SK-N-SH (cell line): ENCODE results near the gene ITGAL. TPM values are rescaled to one million over a fixed set of nuclear protein-coding genes. Genes with fewer than 3 reads are reported as not detected.

Experiments
- CTCF ChIA-PET: fragments of 300-600, 350-600 bp; formaldehyde crosslinking; extraction: SDS; loops from one replicate; lab custom pipeline; 2021; lab: Yijun Ruan, JAX
- POLR2A ChIA-PET: fragments of 350-600 bp; sonication (Branson Sonifier 250); formaldehyde crosslinking; extraction: SDS; loops from one replicate; lab custom pipeline; 2020; ENCODE audit warnings: antibody characterized with exemption, inconsistent platforms; lab: Yijun Ruan, JAX
- DNase-seq: peaks from one replicate; pipeline ENCODE4 v3.0.0; 2012
- H2AFZ ChIP-seq: fragments of 200-600 bp; sonication (generic); 2 replicates; pipeline ENCODE4 v1.8.1; 2016; ENCODE audit warnings: antibody characterized with exemption, mild to moderate bottlenecking, low read depth
- H3F3A ChIP-seq: fragments of 200-600 bp; sonication (generic); replicated peaks from 2 replicates; pipeline ENCODE3; 2016; ENCODE audit warnings: antibody characterized with exemption, mild to moderate bottlenecking; ENCODE audit not compliant: insufficient read depth
- H3K27ac ChIP-seq, 2 experiments: fragments of 200-500 bp in 1 of 2; fragments of 200-600 bp in 1 of 2; sonication (Bioruptor generic) in 1 of 2; sonication (generic), shearing (Covaris generic) in 1 of 2; 2 replicates each; pipeline versions ENCODE4 v1.5.1 to v1.6.1; 2014 to 2016; ENCODE audit warnings: low read depth in 2 of 2, inconsistent platforms in 1 of 2, low read length in 1 of 2, mild to moderate bottlenecking in 1 of 2, mixed read lengths in 1 of 2
- H3K27me3 ChIP-seq: fragments of 200-600 bp; sonication (generic), shearing (Covaris generic); 2 replicates; pipeline ENCODE4 v1.6.1; 2016; ENCODE audit warnings: mixed run types; ENCODE audit not compliant: insufficient read depth
- H3K36me3 ChIP-seq, 2 experiments: fragments of 200-500 bp in 1 of 2; fragments of 200-600 bp in 1 of 2; sonication (Bioruptor generic) in 1 of 2; sonication (generic) in 1 of 2; replicated peaks in 1 of 2; 2 replicates each; pipeline versions ENCODE3 to v1.5.1; 2014 to 2016; ENCODE audit warnings: low read length in 1 of 2, mild to moderate bottlenecking in 1 of 2; ENCODE audit not compliant: insufficient read depth in 2 of 2, control insufficient read depth in 1 of 2
- H3K4me1 ChIP-seq, 2 experiments: fragments of 200-500 bp in 1 of 2; fragments of 200-600 bp in 1 of 2; sonication (Bioruptor generic) in 1 of 2; sonication (generic), shearing (Covaris generic) in 1 of 2; 2 replicates each; pipeline versions ENCODE4 v1.5.1 to v1.6.1; 2014 to 2016; ENCODE audit warnings: low read depth in 1 of 2, low read length in 1 of 2, mixed run types in 1 of 2; ENCODE audit not compliant: insufficient read depth in 2 of 2, control insufficient read depth in 1 of 2
- H3K4me2 ChIP-seq: fragments of 200-600 bp; sonication (generic), shearing (Covaris generic); 2 replicates; pipeline ENCODE4 v1.6.1; 2017; ENCODE audit warnings: mixed run types
- H3K4me3 ChIP-seq, 2 experiments: fragments of 200-500 bp in 1 of 2; fragments of 200-600 bp in 1 of 2; sonication (Bioruptor generic) in 1 of 2; sonication (generic), shearing (Covaris generic) in 1 of 2; 2 replicates each; pipeline versions ENCODE4 v1.5.1 to v1.8.1; 2014 to 2016; ENCODE audit warnings: low read depth in 2 of 2, inconsistent platforms in 1 of 2, low read length in 1 of 2, mild to moderate bottlenecking in 1 of 2, mixed read lengths in 1 of 2, moderate library complexity in 1 of 2
- H3K79me2 ChIP-seq: fragments of 200-600 bp; sonication (generic); 2 replicates; pipeline ENCODE4 v1.8.1; 2017; ENCODE audit warnings: mild to moderate bottlenecking; ENCODE audit not compliant: insufficient read depth
- H3K9ac ChIP-seq: fragments of 200-600 bp; sonication (generic); 2 replicates; pipeline ENCODE4 v1.6.1; 2017; ENCODE audit warnings: mixed run types
- H3K9me2 ChIP-seq: fragments of 200-600 bp; sonication (generic); 2 replicates; pipeline ENCODE4 v1.6.1; 2017; ENCODE audit warnings: mixed run types
- H3K9me3 ChIP-seq: fragments of 200-600 bp; sonication (generic); 2 replicates; pipeline ENCODE4 v1.6.1; 2017; ENCODE audit warnings: mixed run types, mild to moderate bottlenecking, moderate library complexity
- H4K20me1 ChIP-seq: fragments of 200-600 bp; sonication (generic); 2 replicates; pipeline ENCODE4 v1.6.1; 2017; ENCODE audit warnings: mild to moderate bottlenecking, mixed run types; ENCODE audit not compliant: insufficient read depth
- EZH2phosphoT487 ChIP-seq: fragments of 200-600 bp; sonication (generic); IDR thresholded peaks from 2 replicates; pipeline ENCODE4 v1.6.1; 2017; ENCODE audit warnings: low read depth, mixed run types, mild to moderate bottlenecking, antibody characterized with exemption, moderate library complexity, borderline replicate concordance
- FOXM1 ChIP-seq: IDR thresholded peaks from 2 replicates; pipeline ENCODE4 v1.4.0; 2012; ENCODE audit warnings: low read depth, mild to moderate bottlenecking
- GABPA ChIP-seq: IDR thresholded peaks from 2 replicates; pipeline ENCODE4 v1.4.0; 2012; ENCODE audit warnings: low read depth, mild to moderate bottlenecking
- GATA2 ChIP-seq: sonication (generic); formaldehyde crosslinking; IDR thresholded peaks from 2 replicates; pipeline ENCODE4 v1.5.0; 2020; ENCODE audit warnings: mild to moderate bottlenecking, missing genetic modification reagents
- RAD21 ChIP-seq: IDR thresholded peaks from 2 replicates; pipeline ENCODE4 v1.6.1; 2012; ENCODE audit warnings: mild to moderate bottlenecking, low read length
- RCOR1 ChIP-seq: fragments of 150-350 bp; IDR thresholded peaks from 2 replicates; pipeline ENCODE4 v1.6.1; 2017; ENCODE audit warnings: antibody characterized with exemption, low read length
- RXRA ChIP-seq: IDR thresholded peaks from 2 replicates; pipeline ENCODE4 v1.4.0; 2012; ENCODE audit warnings: low read depth, mild to moderate bottlenecking, borderline replicate concordance
- SMC3 ChIP-seq: IDR thresholded peaks from 2 replicates; pipeline ENCODE4 v1.6.1; 2012; ENCODE audit warnings: low read depth, low read length, improper control_type of control experiment
- TAF1 ChIP-seq: IDR thresholded peaks from 2 replicates; pipeline ENCODE4 v1.6.1; 2012; ENCODE audit warnings: low read depth, mild to moderate bottlenecking, low read length, moderate library complexity, borderline replicate concordance
- TCF12 ChIP-seq: IDR thresholded peaks from 2 replicates; pipeline ENCODE4 v1.4.0; 2012
- TEAD4 ChIP-seq: IDR thresholded peaks from 2 replicates; pipeline ENCODE4 v1.4.0; 2012; ENCODE audit warnings: mild to moderate bottlenecking, borderline replicate concordance; ENCODE audit not compliant: insufficient read depth
- WGBS: methylation state at CpG from one replicate; pipeline ENCODE4 v1.1.6; 2017; ENCODE audit warnings: low lambda C conversion rate; 5-methylcytosine and 5-hydroxymethylcytosine counted together
- polyA plus RNA-seq, 3 experiments: library from polyadenylated mRNA; depleted of rRNA; stranded (reverse); fragments of >200 nt; gene quantifications; 2 replicates each; pipeline ENCODE4 v1.2.3, GENCODE V29; 2012
- TF ChIP-seq, protein P1 (sequence below): IDR thresholded peaks from 2 replicates; pipeline ENCODE4 v1.4.0; 2012; ENCODE audit warnings: low read depth, borderline replicate concordance
- TF ChIP-seq, protein P2 (sequence below): fragments of 150-350 bp; IDR thresholded peaks from 2 replicates; pipeline ENCODE4 v1.6.1; 2016; ENCODE audit warnings: mild to moderate bottlenecking, low read depth, low read length
- TF ChIP-seq, protein P3 (sequence below): IDR thresholded peaks from 2 replicates; pipeline ENCODE4 v1.4.0; 2012; ENCODE audit warnings: low read depth, borderline replicate concordance
- TF ChIP-seq, protein P4 (sequence below): fragments of 150-350 bp; IDR thresholded peaks from 2 replicates; pipeline ENCODE4 v1.6.1; 2017; ENCODE audit warnings: antibody characterized with exemption, low read length, low read depth, borderline replicate concordance

The ITGAL gene
- polyA plus RNA-seq, 1 of the 3 experiments (the other 2 are of a cell fraction) = 0.12 TPM

DNA sequence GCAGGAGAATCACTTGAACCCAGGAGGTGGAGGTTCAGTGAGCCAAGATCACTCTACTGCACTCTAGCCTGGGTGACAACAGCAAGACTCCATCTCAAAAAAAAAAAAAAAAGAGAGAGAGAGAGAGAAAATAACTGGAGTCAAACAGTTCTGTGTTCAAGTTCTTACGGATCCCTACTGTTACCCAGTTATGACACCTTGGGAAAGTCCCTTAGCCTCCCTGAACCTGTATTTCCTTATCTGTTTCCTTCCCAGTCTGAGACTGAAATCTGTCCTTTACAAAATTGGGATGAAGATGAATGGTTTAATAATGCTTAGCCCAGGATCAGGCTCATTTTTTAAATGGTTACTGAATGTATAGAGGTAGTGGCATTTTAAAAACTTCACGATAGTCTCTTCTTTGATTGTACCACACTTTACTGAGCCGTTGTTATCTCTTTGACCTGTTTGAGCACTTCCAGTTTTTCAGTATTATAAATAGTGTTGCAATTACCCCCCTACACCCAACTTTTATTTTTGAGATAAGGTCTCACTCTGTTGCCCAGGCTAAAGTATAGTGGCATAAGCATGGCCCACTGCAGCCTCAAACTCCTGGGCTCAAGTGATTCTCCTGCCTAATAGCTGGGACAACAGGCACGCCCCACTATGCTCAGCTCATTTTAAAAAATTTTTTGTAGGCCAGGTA is 36.7 kb downstream of the ITGAL start (continued):
- TF ChIP-seq, protein P1, sequence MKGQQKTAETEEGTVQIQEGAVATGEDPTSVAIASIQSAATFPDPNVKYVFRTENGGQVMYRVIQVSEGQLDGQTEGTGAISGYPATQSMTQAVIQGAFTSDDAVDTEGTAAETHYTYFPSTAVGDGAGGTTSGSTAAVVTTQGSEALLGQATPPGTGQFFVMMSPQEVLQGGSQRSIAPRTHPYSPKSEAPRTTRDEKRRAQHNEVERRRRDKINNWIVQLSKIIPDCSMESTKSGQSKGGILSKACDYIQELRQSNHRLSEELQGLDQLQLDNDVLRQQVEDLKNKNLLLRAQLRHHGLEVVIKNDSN = no peak
- TF ChIP-seq TAF1 = no peak

DNA sequence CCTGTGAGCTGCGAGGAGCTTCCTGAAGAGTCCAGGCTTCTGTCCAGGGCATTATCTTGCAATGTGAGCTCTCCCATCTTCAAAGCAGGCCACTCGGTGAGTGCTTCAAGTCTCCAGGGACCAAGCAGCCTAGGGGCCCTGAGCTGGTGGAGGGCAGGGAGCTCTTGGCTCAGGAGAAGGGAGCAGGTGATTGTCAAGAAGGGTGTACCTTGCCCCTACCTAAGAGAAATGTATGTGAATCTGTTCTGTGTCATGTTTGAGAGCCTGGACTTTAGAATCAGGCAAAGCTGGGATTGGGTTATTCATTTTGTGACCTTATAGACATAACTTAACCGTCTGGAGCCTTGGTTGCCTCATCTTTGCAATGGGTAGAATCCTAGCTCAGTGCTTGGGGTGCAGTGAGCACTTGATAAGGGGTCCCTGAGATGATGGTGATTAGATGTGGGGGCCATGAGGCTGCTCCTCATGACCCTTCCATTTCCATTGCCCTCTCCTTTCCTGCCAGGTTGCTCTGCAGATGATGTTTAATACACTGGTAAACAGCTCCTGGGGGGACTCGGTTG is 37.9 kb downstream of the ITGAL start:
- Histone ChIP-seq H3K36me3 (no peaks in the 10 kb centered on the region), H3K4me3 (no peak overlapping the region), H3K4me2 (no peak overlapping the region), H3K9me2 (no peaks in the 10 kb centered on the region), H3K9me3 (no peaks in the 10 kb centered on the region), H3K79me2 (no peaks in the 10 kb centered on the region), H3K27ac (no peak overlapping the region), H3K9ac (no peak overlapping the region), H3F3A (no peaks in the 10 kb centered on the region), H2AFZ (no peak overlapping the region), H3K27me3 (no peaks in the 10 kb centered on the region), H3K4me1 (no peaks in the 10 kb centered on the region), H4K20me1 (no peaks in the 10 kb centered on the region)
- POLR2A ChIA-PET = no interaction called here
- no peak for DNase-seq
- CTCF ChIA-PET = interaction anchor here (0.6 to 1.3 kb wide), 3 partner anchors 17 to 61 kb away, joined by 4 to 5 read pairs (median 4); no protein-coding TSS in a partner anchor
- TF ChIP-seq, protein P2, sequence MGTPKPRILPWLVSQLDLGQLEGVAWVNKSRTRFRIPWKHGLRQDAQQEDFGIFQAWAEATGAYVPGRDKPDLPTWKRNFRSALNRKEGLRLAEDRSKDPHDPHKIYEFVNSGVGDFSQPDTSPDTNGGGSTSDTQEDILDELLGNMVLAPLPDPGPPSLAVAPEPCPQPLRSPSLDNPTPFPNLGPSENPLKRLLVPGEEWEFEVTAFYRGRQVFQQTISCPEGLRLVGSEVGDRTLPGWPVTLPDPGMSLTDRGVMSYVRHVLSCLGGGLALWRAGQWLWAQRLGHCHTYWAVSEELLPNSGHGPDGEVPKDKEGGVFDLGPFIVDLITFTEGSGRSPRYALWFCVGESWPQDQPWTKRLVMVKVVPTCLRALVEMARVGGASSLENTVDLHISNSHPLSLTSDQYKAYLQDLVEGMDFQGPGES = no peak
- no peak for TF ChIP-seq EZH2phosphoT487
- TF ChIP-seq GABPA = no peak
- TF ChIP-seq RAD21 = no peak
- no peak for TF ChIP-seq RXRA
- no peak for TF ChIP-seq RCOR1
- TF ChIP-seq TEAD4 = no peak
- TF ChIP-seq TCF12 = no peak
- WGBS = 81% methylated on average over 3 of the region's 4 CpGs

DNA sequence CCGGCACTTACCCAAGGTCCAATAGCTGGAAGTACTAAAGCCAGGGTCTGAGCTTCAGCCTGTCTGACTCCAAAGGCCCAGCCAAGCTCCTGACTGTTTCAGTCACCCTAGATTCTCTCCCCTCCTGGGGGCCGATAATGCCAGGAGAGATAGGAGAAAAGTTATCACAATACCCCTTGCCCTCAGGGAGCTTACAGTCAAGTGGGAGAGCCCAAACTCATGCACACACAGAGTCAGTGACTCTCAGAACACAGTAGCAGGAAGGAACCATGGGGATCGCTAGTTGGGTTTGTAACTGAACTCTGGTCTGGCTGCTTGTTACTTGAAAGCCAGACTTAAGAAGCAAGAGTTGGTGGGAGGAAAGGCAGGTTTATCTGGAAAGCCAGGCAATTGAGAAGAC is 39.0 kb downstream of the ITGAL start:
- WGBS = 63% methylated on average over 3 of the region's 3 CpGs
- no peak overlapping the region for H2AFZ ChIP-seq
- H3K9me2 ChIP-seq = no peaks in the 10 kb centered on the region
- no peaks in the 10 kb centered on the region for H3K27me3 ChIP-seq
- H3K4me2 ChIP-seq = no peak overlapping the region
- no peaks in the 10 kb centered on the region for H3K4me1 ChIP-seq
- H4K20me1 ChIP-seq = no peaks in the 10 kb centered on the region
- no peaks in the 10 kb centered on the region for H3K36me3 ChIP-seq
- no peaks in the 10 kb centered on the region for H3K9me3 ChIP-seq
- H3K79me2 ChIP-seq = no peaks in the 10 kb centered on the region
- H3K27ac ChIP-seq = no peak overlapping the region
- DNase-seq = no peak
- H3K9ac ChIP-seq = no peak overlapping the region
- POLR2A ChIA-PET = no interaction called here
- no peaks in the 10 kb centered on the region for H3F3A ChIP-seq
- CTCF ChIA-PET = interaction anchor here (0.7 to 1.3 kb wide), 2 partner anchors 16 to 62 kb away, joined by 4 to 5 read pairs; no protein-coding TSS in a partner anchor
- no peak overlapping the region for H3K4me3 ChIP-seq
- TF ChIP-seq SMC3 (no peak), FOXM1 (no peak), GATA2 (no peak)
- TF ChIP-seq, protein P1 = no peak
- TF ChIP-seq, protein P3, sequence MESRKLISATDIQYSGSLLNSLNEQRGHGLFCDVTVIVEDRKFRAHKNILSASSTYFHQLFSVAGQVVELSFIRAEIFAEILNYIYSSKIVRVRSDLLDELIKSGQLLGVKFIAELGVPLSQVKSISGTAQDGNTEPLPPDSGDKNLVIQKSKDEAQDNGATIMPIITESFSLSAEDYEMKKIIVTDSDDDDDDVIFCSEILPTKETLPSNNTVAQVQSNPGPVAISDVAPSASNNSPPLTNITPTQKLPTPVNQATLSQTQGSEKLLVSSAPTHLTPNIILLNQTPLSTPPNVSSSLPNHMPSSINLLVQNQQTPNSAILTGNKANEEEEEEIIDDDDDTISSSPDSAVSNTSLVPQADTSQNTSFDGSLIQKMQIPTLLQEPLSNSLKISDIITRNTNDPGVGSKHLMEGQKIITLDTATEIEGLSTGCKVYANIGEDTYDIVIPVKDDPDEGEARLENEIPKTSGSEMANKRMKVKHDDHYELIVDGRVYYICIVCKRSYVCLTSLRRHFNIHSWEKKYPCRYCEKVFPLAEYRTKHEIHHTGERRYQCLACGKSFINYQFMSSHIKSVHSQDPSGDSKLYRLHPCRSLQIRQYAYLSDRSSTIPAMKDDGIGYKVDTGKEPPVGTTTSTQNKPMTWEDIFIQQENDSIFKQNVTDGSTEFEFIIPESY = no peak
- TF ChIP-seq, protein P4, sequence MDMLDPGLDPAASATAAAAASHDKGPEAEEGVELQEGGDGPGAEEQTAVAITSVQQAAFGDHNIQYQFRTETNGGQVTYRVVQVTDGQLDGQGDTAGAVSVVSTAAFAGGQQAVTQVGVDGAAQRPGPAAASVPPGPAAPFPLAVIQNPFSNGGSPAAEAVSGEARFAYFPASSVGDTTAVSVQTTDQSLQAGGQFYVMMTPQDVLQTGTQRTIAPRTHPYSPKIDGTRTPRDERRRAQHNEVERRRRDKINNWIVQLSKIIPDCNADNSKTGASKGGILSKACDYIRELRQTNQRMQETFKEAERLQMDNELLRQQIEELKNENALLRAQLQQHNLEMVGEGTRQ = no peak
